GOT3 (cell line): ENCODE data around the gene PISD.
"Not testable (repeated sequence)": the region's sequence is repeated elsewhere in the genome, so short reads cannot be mapped to it uniquely, and the experiment has no call there.

Experiments
- DNase-seq: peaks from one replicate; lab custom pipeline; 2025; ENCODE audit warnings: mixed read lengths; lab: John Stamatoyannopoulos, UW

PISD gene

GRCh38 chr22:31607696-31608095 is 54.3 kb downstream of the PISD start:
- no peak for DNase-seq

GRCh38 chr22:31605851-31606585 is 56.0 kb downstream of the PISD start:
- no peak for DNase-seq

- DNase-seq: no peak
Measured at GRCh38 chr22:31604746-31605705, 57.0 kb downstream of the PISD start.

GRCh38 chr22:31604137-31604705 is 57.8 kb downstream of the PISD start:
- no peak for DNase-seq

- no peak for DNase-seq
Measured at GRCh38 chr22:31603574-31603973, 58.4 kb downstream of the PISD start.

- no peak for DNase-seq
Measured at GRCh38 chr22:31603081-31603525, 58.9 kb downstream of the PISD start.

- DNase-seq: no peak
Measured at GRCh38 chr22:31602259-31602952, 59.6 kb downstream of the PISD start.

- no peak for DNase-seq
Measured at GRCh38 chr22:31595271-31595670, 66.7 kb downstream of the PISD start.

- not testable (repeated sequence) for DNase-seq
Measured at GRCh38 chr22:31590161-31590560, 71.9 kb downstream of the PISD start.

- no peak for DNase-seq
Measured at GRCh38 chr22:31588970-31589675, 72.9 kb downstream of the PISD start.

GRCh38 chr22:31586137-31586920 is 75.7 kb downstream of the PISD start:
- no peak for DNase-seq

GRCh38 chr22:31585161-31585859 is 76.7 kb downstream of the PISD start:
- DNase-seq: no peak

- DNase-seq: no peak
Measured at GRCh38 chr22:31584804-31585160, 77.2 kb downstream of the PISD start.

- DNase-seq: no peak
Measured at GRCh38 chr22:31583861-31584485, 78.0 kb downstream of the PISD start.

- DNase-seq: no peak
Measured at GRCh38 chr22:31579835-31580242, 82.2 kb downstream of the PISD start.

- DNase-seq: no peak
Measured at GRCh38 chr22:31578171-31578570, 83.8 kb downstream of the PISD start.

GRCh38 chr22:31577711-31578110 is 84.3 kb downstream of the PISD start:
- no peak for DNase-seq

- no peak for DNase-seq
Measured at GRCh38 chr22:31575190-31575589, 86.8 kb downstream of the PISD start.

GRCh38 chr22:31574055-31574670 is 87.9 kb downstream of the PISD start:
- no peak for DNase-seq
